Measurements from ENCODE around the gene WIPF1. TPM values are rescaled to one million over a fixed set of nuclear protein-coding genes. Genes with fewer than 3 reads are reported as not detected.

Gene WIPF1
- total and polyA plus RNA-seq, 2 experiments from 2014 or later: 20.1 to 32.7 TPM

- Histone ChIP-seq H3K79me2 (no peaks in the 10 kb centered on the region), H3K4me1 (ENCODE audit: insufficient read depth) (no peaks in the 10 kb centered on the region), H3K27ac (no peak overlapping the region), H3K9me3 (ENCODE audit: low read depth) (no peaks in the 10 kb centered on the region), H3K9me2 (replicated peaks; ENCODE audit: insufficient read depth) (no peaks in the 10 kb centered on the region), H3K36me3 (replicated peaks; ENCODE audit: insufficient read depth, low read depth) (no peaks in the 10 kb centered on the region), H4K20me1 (ENCODE audit: insufficient read depth, poor library complexity, severe bottlenecking) (no peaks in the 10 kb centered on the region), H3K4me2 (no peak overlapping the region), H3K27me3 (no peaks in the 10 kb centered on the region), H3K4me3 (no peak overlapping the region), H2AFZ (no peak overlapping the region)
- no peak for TF ChIP-seq EZH2 (IDR thresholded peaks at IDR 0.05; ENCODE audit: borderline replicate concordance)
- no peak for TF ChIP-seq CTCF (IDR thresholded peaks at IDR 0.05; ENCODE audit: poor library complexity)
- TF ChIP-seq EZH2phosphoT487 (IDR thresholded peaks at IDR 0.05; ENCODE audit: low read depth, severe bottlenecking, unreplicated experiment): no peak
- DNase-seq (ENCODE audit: low spot score): no peak
- WGBS (ENCODE audit: low lambda C conversion rate, missing lambda C conversion rate): 83% methylated on average over 7 of the region's 7 CpGs
Measured at GRCh38 chr2:174624895-174625430, 27.4 kb upstream of the WIPF1 start.

GRCh38 chr2:174623690-174624089, 26.1 kb upstream of the WIPF1 start:
- H3K4me3 ChIP-seq: no peak overlapping the region
- no peaks in the 10 kb centered on the region for H3K9me2 ChIP-seq (replicated peaks; ENCODE audit: insufficient read depth)
- no peaks in the 10 kb centered on the region for H4K20me1 ChIP-seq (ENCODE audit: insufficient read depth, poor library complexity, severe bottlenecking)
- TF ChIP-seq CTCF (IDR thresholded peaks at IDR 0.05; ENCODE audit: poor library complexity) (no peak), EZH2phosphoT487 (IDR thresholded peaks at IDR 0.05; ENCODE audit: low read depth, severe bottlenecking, unreplicated experiment) (no peak)
- no peak overlapping the region for H2AFZ ChIP-seq
- no peaks in the 10 kb centered on the region for H3K4me1 ChIP-seq (ENCODE audit: insufficient read depth)
- H3K27ac ChIP-seq: no peak overlapping the region
- H3K79me2 ChIP-seq: no peaks in the 10 kb centered on the region
- no peaks in the 10 kb centered on the region for H3K9me3 ChIP-seq (ENCODE audit: low read depth)
- no peaks in the 10 kb centered on the region for H3K27me3 ChIP-seq
- no peaks in the 10 kb centered on the region for H3K36me3 ChIP-seq (replicated peaks; ENCODE audit: insufficient read depth, low read depth)
- DNase-seq (ENCODE audit: low spot score): no peak
- no peak overlapping the region for H3K4me2 ChIP-seq

- H3K79me2 ChIP-seq: no peaks in the 10 kb centered on the region
- no peak overlapping the region for H2AFZ ChIP-seq
- H3K4me3 ChIP-seq: no peak overlapping the region
- no peaks in the 10 kb centered on the region for H3K36me3 ChIP-seq (replicated peaks; ENCODE audit: insufficient read depth, low read depth)
- no peaks in the 10 kb centered on the region for H3K9me2 ChIP-seq (replicated peaks; ENCODE audit: insufficient read depth)
- no peak for DNase-seq (ENCODE audit: low spot score)
- no peaks in the 10 kb centered on the region for H3K27me3 ChIP-seq
- H3K9me3 ChIP-seq (ENCODE audit: low read depth): no peaks in the 10 kb centered on the region
- no peak for TF ChIP-seq EZH2 (IDR thresholded peaks at IDR 0.05; ENCODE audit: borderline replicate concordance)
- TF ChIP-seq CTCF (IDR thresholded peaks at IDR 0.05; ENCODE audit: poor library complexity): no peak
- H4K20me1 ChIP-seq (ENCODE audit: insufficient read depth, poor library complexity, severe bottlenecking): no peaks in the 10 kb centered on the region
- 78% methylated on average over 2 of the region's 2 CpGs for WGBS (ENCODE audit: low lambda C conversion rate, missing lambda C conversion rate)
- no peaks in the 10 kb centered on the region for H3K4me1 ChIP-seq (ENCODE audit: insufficient read depth)
- H3K27ac ChIP-seq: no peak overlapping the region
- H3K4me2 ChIP-seq: no peak overlapping the region
Measured at GRCh38 chr2:174623106-174623637, 25.6 kb upstream of the WIPF1 start.

DNA sequence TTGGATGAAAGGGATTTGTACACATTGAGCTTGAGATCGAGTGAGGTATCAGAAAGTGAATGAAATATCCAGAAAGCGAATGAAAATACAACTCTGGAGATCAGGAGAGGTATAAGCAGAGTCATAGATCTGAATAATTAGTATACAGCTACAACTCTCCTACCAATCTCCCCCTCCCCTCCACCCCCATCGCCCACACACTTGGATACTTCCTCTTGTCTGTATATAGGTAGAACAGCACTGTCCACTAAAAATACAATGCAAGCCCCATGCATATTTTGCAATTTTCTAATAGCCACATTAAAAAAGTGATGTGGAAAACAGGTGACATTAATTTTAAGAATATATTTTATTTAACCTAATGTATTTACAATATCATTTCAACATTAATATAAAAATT, 23.7 kb upstream of the WIPF1 start:
- Histone ChIP-seq H3K9me3 (ENCODE audit: low read depth) (no peaks in the 10 kb centered on the region), H3K4me1 (ENCODE audit: insufficient read depth) (no peaks in the 10 kb centered on the region), H3K27me3 (no peaks in the 10 kb centered on the region), H3K4me3 (no peak overlapping the region), H3K27ac (no peak overlapping the region), H4K20me1 (ENCODE audit: insufficient read depth, poor library complexity, severe bottlenecking) (no peaks in the 10 kb centered on the region), H3K9me2 (replicated peaks; ENCODE audit: insufficient read depth) (no peaks in the 10 kb centered on the region), H2AFZ (no peak overlapping the region), H3K4me2 (no peak overlapping the region), H3K79me2 (no peaks in the 10 kb centered on the region), H3K36me3 (replicated peaks; ENCODE audit: insufficient read depth, low read depth) (no peaks in the 10 kb centered on the region)
- no peak for DNase-seq (ENCODE audit: low spot score)
- TF ChIP-seq EZH2phosphoT487 (IDR thresholded peaks at IDR 0.05; ENCODE audit: low read depth, severe bottlenecking, unreplicated experiment) (no peak), CTCF (IDR thresholded peaks at IDR 0.05; ENCODE audit: poor library complexity) (no peak), EZH2 (IDR thresholded peaks at IDR 0.05; ENCODE audit: borderline replicate concordance) (no peak)
- 89% methylated on average over 3 of the region's 3 CpGs for WGBS (ENCODE audit: low lambda C conversion rate, missing lambda C conversion rate)

All from hepatocyte (in vitro differentiated cells).